Measurements from ENCODE around the gene GNPTAB.

DNA sequence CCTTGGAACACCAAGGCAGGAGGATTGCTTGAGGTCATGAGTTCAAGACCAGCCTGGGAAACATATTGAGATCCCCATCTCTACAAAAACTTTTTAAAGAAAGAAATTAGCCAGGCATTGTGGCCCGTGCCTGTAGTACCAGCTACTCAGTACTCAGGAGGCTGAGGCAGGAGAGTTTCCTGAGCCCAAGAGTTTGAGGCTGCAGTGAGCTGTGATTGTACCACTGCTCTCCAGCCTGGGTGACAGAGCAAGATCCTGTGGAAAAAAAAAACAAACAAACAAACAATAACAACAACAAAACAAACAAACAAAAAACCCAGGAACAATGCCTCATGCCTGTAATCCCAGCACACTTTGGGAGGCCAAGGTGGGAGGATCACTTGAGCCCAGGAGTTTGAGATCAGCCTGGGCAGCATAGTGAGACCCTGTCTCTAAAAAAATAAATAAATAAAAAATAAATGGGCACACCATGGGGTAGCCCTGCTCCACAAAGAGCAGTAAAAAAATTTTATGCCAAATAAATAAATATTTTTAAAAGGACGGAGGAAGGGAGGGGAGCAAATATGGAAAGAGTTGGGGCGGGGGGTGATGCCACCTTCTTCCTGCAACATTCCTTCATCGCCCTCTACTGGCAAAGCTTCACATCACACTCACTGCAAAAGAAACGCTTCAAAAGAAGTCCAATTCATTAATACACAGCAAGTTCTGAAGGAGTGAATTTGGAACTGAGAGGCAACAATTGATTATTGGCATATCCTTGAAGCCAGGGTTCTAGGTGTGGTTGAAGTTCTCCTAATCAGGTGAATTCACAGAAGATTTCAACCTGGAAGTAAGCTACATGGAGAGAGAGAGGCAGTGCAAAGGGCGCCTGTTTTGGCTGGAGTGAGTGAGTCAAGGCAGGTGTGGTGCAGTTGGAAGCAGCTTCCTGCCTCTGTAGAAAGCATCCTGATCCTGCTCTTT is 8.8 kb upstream of the GNPTAB start:
- TF ChIP-seq, protein P1, sequence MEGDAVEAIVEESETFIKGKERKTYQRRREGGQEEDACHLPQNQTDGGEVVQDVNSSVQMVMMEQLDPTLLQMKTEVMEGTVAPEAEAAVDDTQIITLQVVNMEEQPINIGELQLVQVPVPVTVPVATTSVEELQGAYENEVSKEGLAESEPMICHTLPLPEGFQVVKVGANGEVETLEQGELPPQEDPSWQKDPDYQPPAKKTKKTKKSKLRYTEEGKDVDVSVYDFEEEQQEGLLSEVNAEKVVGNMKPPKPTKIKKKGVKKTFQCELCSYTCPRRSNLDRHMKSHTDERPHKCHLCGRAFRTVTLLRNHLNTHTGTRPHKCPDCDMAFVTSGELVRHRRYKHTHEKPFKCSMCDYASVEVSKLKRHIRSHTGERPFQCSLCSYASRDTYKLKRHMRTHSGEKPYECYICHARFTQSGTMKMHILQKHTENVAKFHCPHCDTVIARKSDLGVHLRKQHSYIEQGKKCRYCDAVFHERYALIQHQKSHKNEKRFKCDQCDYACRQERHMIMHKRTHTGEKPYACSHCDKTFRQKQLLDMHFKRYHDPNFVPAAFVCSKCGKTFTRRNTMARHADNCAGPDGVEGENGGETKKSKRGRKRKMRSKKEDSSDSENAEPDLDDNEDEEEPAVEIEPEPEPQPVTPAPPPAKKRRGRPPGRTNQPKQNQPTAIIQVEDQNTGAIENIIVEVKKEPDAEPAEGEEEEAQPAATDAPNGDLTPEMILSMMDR (IDR thresholded peaks at IDR 0.05): peak; percentile 57 to 79 (median 70)
- peak in 1 of 2 donors; percentile 14 for TF ChIP-seq POLR2AphosphoS5 (IDR thresholded peaks at IDR 0.05; ENCODE audit: insufficient read depth in 1 of 2, low read depth in 1 of 2)
- no peak for TF ChIP-seq POLR2A (IDR thresholded peaks at IDR 0.05)
